Right ventricle myocardium inferior (tissue), 1 donor: ENCODE results near the gene CCND1. TPM values are rescaled to one million over a fixed set of nuclear protein-coding genes. Genes with fewer than 3 reads are reported as not detected.

Source experiments
- ATAC-seq: fragments of 200-7000 bp; cut with Tn5 transposase; one replicate; pipeline ENCODE4 v1.9.1; 2020; ENCODE audit warnings: mild to moderate bottlenecking, moderate library complexity
- DNase-seq: peaks from one replicate; pipeline ENCODE4 v3.0.0; 2021; ENCODE audit errors: missing footprints
- intact Hi-C: fragments of 100-400 bp; cut with DNase I; formaldehyde crosslinking; loops from one replicate; pipeline ENCODE4 v1.11.0; 2022
- total RNA-seq: library from RNA; stranded (reverse); fragmentation: NEBNext Ultra II Directional; extraction: Animal tissue kit (Norgen Biotek cat#: 25700); gene quantifications from one replicate; pipeline ENCODE4 v1.2.1, GENCODE V29; 2021
- donor health status: DM: no; HTN: yes; CAD: no; lungs with severe emphysema.

Gene CCND1
- total RNA-seq, 1 donor from 2014 or later = 145 TPM

GRCh38 chr11:69637941-69638871 lies 2.8 kb upstream of the CCND1 start:
- no peak for ATAC-seq
- DNase-seq = peak; percentile 73
- intact Hi-C loops = loop anchor here (2.0 kb wide), 1 partner anchor 141 kb away; no protein-coding TSS in a partner anchor

GRCh38 chr11:69638941-69639681 lies 1.8 kb upstream of the CCND1 start:
- ATAC-seq (peak; percentile 62), DNase-seq (peak; percentile 91)
- intact Hi-C loops = loop anchor here (2.0 kb wide), 1 partner anchor 142 kb away; no protein-coding TSS in a partner anchor

- no peak for DNase-seq
- intact Hi-C loops = loop anchor here (2.0 to 5.0 kb wide), 3 partner anchors 143 to 518 kb away; no protein-coding TSS in a partner anchor
- no peak for ATAC-seq
These were observed 1.1 kb upstream of the CCND1 start for GRCh38 chr11:69639831-69640230.

GRCh38 chr11:69640260-69640994 lies 529 bp upstream of the CCND1 start:
- intact Hi-C loops = loop anchor here (2.0 to 5.0 kb wide), 2 partner anchors 198 to 518 kb away; no protein-coding TSS in a partner anchor
- ATAC-seq (no peak), DNase-seq (no peak)

- ATAC-seq = no peak
- DNase-seq = no peak
These were observed 959 bp downstream of the CCND1 start for GRCh38 chr11:69641681-69642548.

GRCh38 chr11:69642549-69642912 lies 1.6 kb downstream of the CCND1 start:
- no peak for ATAC-seq
- intact Hi-C loops = loop anchor here (2.0 to 5.0 kb wide), 2 partner anchors 350 to 520 kb away; no protein-coding TSS in a partner anchor
- no peak for DNase-seq

More at GRCh38 chr11:69641681-69642548, 959 bp downstream of the CCND1 start:
- intact Hi-C loops = loop anchor here (2.0 to 5.0 kb wide), 3 partner anchors 199 to 520 kb away; no protein-coding TSS in a partner anchor

GRCh38 chr11:69642913-69643632 lies 2.1 kb downstream of the CCND1 start:
- ATAC-seq (peak; percentile 74), DNase-seq (peak; percentile 92)
- intact Hi-C loops = loop anchor here (1.0 to 5.0 kb wide), 3 partner anchors 350 to 542 kb away; no protein-coding TSS in a partner anchor

GRCh38 chr11:69643646-69644045 lies 2.7 kb downstream of the CCND1 start:
- ATAC-seq = no peak
- intact Hi-C loops = loop anchor here (1.0 to 5.0 kb wide), 3 partner anchors 351 to 542 kb away; no protein-coding TSS in a partner anchor

GRCh38 chr11:69644071-69644961 lies 3.4 kb downstream of the CCND1 start:
- DNase-seq (peak; percentile 88), ATAC-seq (peak; percentile 78)
- intact Hi-C loops = loop anchor here (5.0 kb wide), 1 partner anchor 522 kb away; no protein-coding TSS in a partner anchor

More at GRCh38 chr11:69643646-69644045, 2.7 kb downstream of the CCND1 start:
- no peak for DNase-seq

- ATAC-seq (no peak), DNase-seq (no peak)
- intact Hi-C loops = loop anchor here (5.0 kb wide), 1 partner anchor 523 kb away; no protein-coding TSS in a partner anchor
These were observed 4.2 kb downstream of the CCND1 start for GRCh38 chr11:69644962-69645675.

- no peak for DNase-seq
- intact Hi-C loops = no loop called here
- no peak for ATAC-seq
These were observed 5.0 kb downstream of the CCND1 start for GRCh38 chr11:69645801-69646492.

- no peak for DNase-seq
These were observed 5.8 kb downstream of the CCND1 start for GRCh38 chr11:69646493-69647389.

GRCh38 chr11:69647390-69647748 lies 6.4 kb downstream of the CCND1 start:
- ATAC-seq = no peak
- intact Hi-C loops = no loop called here
- DNase-seq = no peak

More at GRCh38 chr11:69646493-69647389, 5.8 kb downstream of the CCND1 start:
- ATAC-seq = no peak
- intact Hi-C loops = no loop called here
